GM12878 (cell line): Measurements from ENCODE around the gene RIN2. TPM values are rescaled to one million over a fixed set of nuclear protein-coding genes. Genes with fewer than 3 reads are reported as not detected.

Experiments
- ATAC-seq: fragments of 200-7000 bp; cut with Tn5 transposase; 3 replicates; pipeline ENCODE4 v1.9.1; 2020; ENCODE audit warnings: mild to moderate bottlenecking, moderate library complexity
- BruUV-seq: library from RNA; stranded (reverse); fragments of 400-500 nt; replicated peaks from 2 replicates; lab custom pipeline; 2021; lab: Mats Ljungman, UMichigan
- CTCF ChIA-PET: fragments of 300-600 bp; sonication (Branson Sonifier 250); formaldehyde crosslinking; extraction: SDS; loops from one replicate; lab custom pipeline; 2021; ENCODE audit warnings: inconsistent platforms; lab: Yijun Ruan, JAX
- POLR2A ChIA-PET: fragments of 350-600 bp; formaldehyde crosslinking; extraction: SDS; loops from one replicate; lab custom pipeline; 2021; ENCODE audit warnings: inconsistent platforms; lab: Charles Lee
- RAD21 ChIA-PET: fragments of 300-600 bp; sonication (Branson Sonifier 250); formaldehyde crosslinking; loops from one replicate; lab custom pipeline; 2023; ENCODE audit warnings: antibody characterized with exemption; ENCODE audit not compliant: unreplicated experiment; lab: Charles Lee
- SMC1A ChIA-PET: fragments of 300-600 bp; sonication (Branson Sonifier 250); formaldehyde crosslinking; loops from one replicate; lab custom pipeline; 2023; ENCODE audit not compliant: unreplicated experiment, uncharacterized antibody; lab: Charles Lee
- DNase-seq: peaks from one replicate; pipeline ENCODE4 v3.0.0-alpha.2; 2011; ENCODE audit warnings: low read depth, low spot score
- FAIRE-seq: peaks from 3 replicates; lab custom pipeline; 2011; peaks lifted over from hg19 to GRCh38; lab: Jason Lieb, UNC
- H2AFZ ChIP-seq: 2 replicates; pipeline ENCODE4 v1.6.0; 2011; ENCODE audit warnings: low read depth, low read length, control low read depth; ENCODE audit not compliant: control insufficient read depth
- H3K27ac ChIP-seq: 2 replicates; pipeline ENCODE4 v1.5.1; 2011; ENCODE audit warnings: control low read depth; ENCODE audit not compliant: control insufficient read depth, insufficient read depth
- H3K27me3 ChIP-seq, 2 experiments: replicated peaks in 1 of 2; 2 replicates each; pipeline versions ENCODE4 v1.6.0 to v1.6.1; 2011; ENCODE audit warnings: low read length in 1 of 2; ENCODE audit not compliant: control insufficient read depth in 2 of 2, insufficient read depth in 2 of 2
- H3K36me3 ChIP-seq, 2 experiments: 2 replicates each; pipeline ENCODE4 v1.5.1; 2011; ENCODE audit warnings: low read length in 1 of 2; ENCODE audit not compliant: control insufficient read depth in 2 of 2, insufficient read depth in 2 of 2
- H3K4me1 ChIP-seq: 2 replicates; pipeline ENCODE4 v1.6.1; 2011; ENCODE audit warnings: mild to moderate bottlenecking, low read length, moderate library complexity, mixed read lengths; ENCODE audit not compliant: control insufficient read depth, insufficient read depth
- H3K4me2 ChIP-seq: 2 replicates; pipeline ENCODE4 v1.6.0; 2011; ENCODE audit warnings: control low read depth; ENCODE audit not compliant: control insufficient read depth, insufficient read depth
- H3K4me3 ChIP-seq: fragments of 200-600 bp; sonication (generic); 2 replicates; pipeline ENCODE4 v1.5.1; 2016
- H3K79me2 ChIP-seq: 2 replicates; pipeline ENCODE4 v1.6.0; 2011; ENCODE audit warnings: low read length; ENCODE audit not compliant: control insufficient read depth, insufficient read depth
- H3K9ac ChIP-seq: 2 replicates; pipeline ENCODE4 v1.8.0; 2011; ENCODE audit warnings: low read length, control low read depth, mixed read lengths; ENCODE audit not compliant: control insufficient read depth, insufficient read depth
- H3K9me3 ChIP-seq: replicated peaks from 3 replicates; pipeline ENCODE4 v1.5.1; 2011; ENCODE audit warnings: mild to moderate bottlenecking, low read length; ENCODE audit not compliant: control insufficient read depth, insufficient read depth
- H4K20me1 ChIP-seq: 2 replicates; pipeline ENCODE4 v1.6.0; 2011; ENCODE audit not compliant: control insufficient read depth, insufficient read depth
- CREM ChIP-seq: IDR thresholded peaks from 2 replicates; pipeline ENCODE4 v1.6.1; 2014; ENCODE audit warnings: antibody characterized with exemption, low read depth
- CTCF ChIP-seq, 3 experiments: IDR thresholded peaks in 2 of 3; conservative IDR thresholded peaks in 1 of 3; 2 replicates each; pipeline ENCODE4 v1.5.1; 2011; ENCODE audit warnings: low read depth in 3 of 3, low read length in 3 of 3, mild to moderate bottlenecking in 3 of 3, control low read depth in 2 of 3, moderate library complexity in 2 of 3, inconsistent platforms in 1 of 3, mixed read lengths in 1 of 3; ENCODE audit not compliant: control insufficient read depth in 2 of 3, insufficient read depth in 1 of 3; ENCODE audit errors: extremely low read depth in 1 of 3
- EP300 ChIP-seq, 2 experiments: fragments of 150-350 bp in 1 of 2; IDR thresholded peaks; 2 replicates each; pipeline ENCODE4 v1.6.1; 2011 to 2012; ENCODE audit warnings: low read depth in 2 of 2, low read length in 2 of 2, borderline replicate concordance in 1 of 2, improper control_type of control experiment in 1 of 2, inconsistent platforms in 1 of 2; ENCODE audit not compliant: control insufficient read depth in 1 of 2
- IRF3 ChIP-seq: fragments of 450-650 bp; IDR thresholded peaks from 2 replicates; pipeline ENCODE4 v1.6.1; 2014; ENCODE audit warnings: mild to moderate bottlenecking
- MTA2 ChIP-seq: fragments of 450-650 bp; IDR thresholded peaks from 2 replicates; pipeline ENCODE4 v1.6.1; 2016; ENCODE audit warnings: low read depth, mild to moderate bottlenecking, moderate library complexity
- PAX5 ChIP-seq: IDR thresholded peaks from 2 replicates; pipeline ENCODE4 v1.6.1; 2011; ENCODE audit warnings: low read depth, low read length, borderline replicate concordance
- RCOR1 ChIP-seq: conservative IDR thresholded peaks from 2 replicates; pipeline ENCODE4 v1.6.1; 2012; ENCODE audit warnings: low read depth, low read length, improper control_type of control experiment
- SMAD1 ChIP-seq: fragments of 450-650 bp; IDR thresholded peaks from 2 replicates; pipeline ENCODE4 v1.6.1; 2018; ENCODE audit warnings: mild to moderate bottlenecking, low read depth; ENCODE audit not compliant: partially characterized antibody
- TCF3 ChIP-seq: IDR thresholded peaks from 2 replicates; pipeline ENCODE4 v1.6.1; 2012; ENCODE audit warnings: low read depth, mild to moderate bottlenecking, low read length, borderline replicate concordance; ENCODE audit not compliant: insufficient read depth
- WGBS: methylation state at CpG from one replicate; pipeline ENCODE4 v1.1.6; 2016; ENCODE audit warnings: low lambda C conversion rate; ENCODE audit not compliant: insufficient replicate concordance, insufficient coverage; ENCODE audit errors: missing lambda C conversion rate; 5-methylcytosine and 5-hydroxymethylcytosine counted together
- in situ Hi-C: fragments of 300-500 bp; cut with MboI; formaldehyde crosslinking; loops from 9 replicates; pipeline ENCODE4 v1.14.3; 2018; ENCODE audit warnings: mixed read lengths
- intact Hi-C: fragments of 100-400 bp; cut with micrococcal nuclease; formaldehyde crosslinking; loops from one replicate; pipeline ENCODE4 v1.14.2; 2022; ENCODE audit not compliant: unreplicated experiment
- polyA plus RNA-seq, 11 experiments: library from polyadenylated mRNA; depleted of rRNA in 4 of 11; unstranded in 6 of 11; stranded (reverse) in 5 of 11; fragments of >200 nt; fragmentation: Nextera tagmentation in 4 of 11; fragmentation: Illumina TruSeq in 1 of 11; extraction: Ambion mirVana in 4 of 11; extraction: Trizol in 1 of 11; gene quantifications; 1 replicate in 1 of 11; 2 replicates in 10 of 11; pipeline versions ENCODE4 v1.2.1 to v1.2.3, GENCODE V29; 2011 to 2016; ENCODE audit warnings: inconsistent platforms in 2 of 11, missing spikeins in 2 of 11, low read depth in 1 of 11
- total RNA-seq, 4 experiments: library from RNA; depleted of rRNA in 3 of 4; stranded (reverse); fragments of >200 nt in 3 of 4; fragmentation: Illumina TruSeq in 1 of 4; extraction: Trizol in 1 of 4; gene quantifications; 2 replicates each; pipeline versions ENCODE4 v1.2.1 to v1.2.3, GENCODE V29; 2013 to 2021

RIN2 gene
- total and polyA plus RNA-seq, 10 of the 15 experiments (the other 5 are each of a cell fraction or from before 2014, with no cell fraction given): 0.68 to 8.5 (median 4.5) TPM

GRCh38 chr20:19785983-19786285 lies 27.9 kb downstream of the RIN2 start:
- no peak for TF ChIP-seq CREM
- no peak for TF ChIP-seq RCOR1
- Histone ChIP-seq H3K27ac (no peak overlapping the region), H3K79me2 (no peaks in the 10 kb centered on the region), H2AFZ (no peak overlapping the region), H3K4me2 (no peak overlapping the region), H3K9me3 (no peaks in the 10 kb centered on the region; the same call in 2 of the 3 replicates), H3K9ac (no peak overlapping the region), H3K27me3 (no peaks in the 10 kb centered on the region; a peak in 1 of 4 replicates), H3K36me3 (no peaks in the 10 kb centered on the region), H4K20me1 (no peaks in the 10 kb centered on the region), H3K4me3 (no peak overlapping the region), H3K4me1 (peaks cover 2% of the 10 kb centered on the region; the same call in 1 of the 2 replicates)
- BruUV-seq: no TSS peak
- CTCF ChIA-PET: interaction anchor here (0.8 to 10.8 kb wide), 19 partner anchors 11 to 235 kb away, joined by 3 to 89 read pairs (median 6); no protein-coding TSS in a partner anchor
- in situ Hi-C loops (no loop called here), intact Hi-C loops (loop anchor here (1.0 to 10.0 kb wide), 5 partner anchors 36 to 217 kb away; no protein-coding TSS in a partner anchor)
- RAD21 ChIA-PET: interaction anchor here (0.6 to 3.8 kb wide), 10 partner anchors 16 to 211 kb away, joined by 3 to 27 read pairs (median 4); no protein-coding TSS in a partner anchor
- POLR2A ChIA-PET: interaction anchor here (1.2 kb wide), 3 partner anchors 30 to 208 kb away, joined by 3 read pairs; no protein-coding TSS in a partner anchor
- SMC1A ChIA-PET: interaction anchor here (0.6 to 4.7 kb wide), 20 partner anchors 11 to 224 kb away, joined by 3 to 50 read pairs (median 5); no protein-coding TSS in a partner anchor
- DNase-seq (no peak), ATAC-seq (no peak), FAIRE-seq (no peak)
- WGBS: 86% methylated on average over 1 of the region's 1 CpG

- BruUV-seq: no TSS peak
- Histone ChIP-seq H3K9me3 (no peaks in the 10 kb centered on the region; the same call in 2 of the 3 replicates), H3K27me3 (no peaks in the 10 kb centered on the region; a peak in 1 of 4 replicates), H4K20me1 (no peaks in the 10 kb centered on the region), H3K36me3 (no peaks in the 10 kb centered on the region), H3K9ac (no peak overlapping the region), H2AFZ (no peak overlapping the region), H3K4me1 (no peaks in the 10 kb centered on the region), H3K79me2 (no peaks in the 10 kb centered on the region), H3K4me3 (no peak overlapping the region), H3K27ac (no peak overlapping the region), H3K4me2 (no peak overlapping the region)
- POLR2A ChIA-PET: interaction anchor here (1.2 kb wide), 1 partner anchor 99 kb away, joined by 3 read pairs; no protein-coding TSS in a partner anchor
- WGBS: 63% methylated on average over 5 of the region's 5 CpGs
- DNase-seq: no peak
- CTCF ChIA-PET: interaction anchor here (1.1 to 10.8 kb wide), 11 partner anchors 11 to 234 kb away, joined by 3 to 89 read pairs (median 7); no protein-coding TSS in a partner anchor
- RAD21 ChIA-PET: interaction anchor here (0.9 to 3.1 kb wide), 6 partner anchors 30 to 211 kb away, joined by 3 to 27 read pairs (median 4); no protein-coding TSS in a partner anchor
- in situ Hi-C loops (no loop called here), intact Hi-C loops (loop anchor here (5.0 to 10.0 kb wide), 3 partner anchors 36 to 116 kb away; no protein-coding TSS in a partner anchor)
- SMC1A ChIA-PET: interaction anchor here (0.6 to 4.7 kb wide), 21 partner anchors 14 to 265 kb away, joined by 3 to 50 read pairs (median 4); partner anchors contain the start of genes CFAP61 and CRNKL1
- no peak for ATAC-seq
- no peak for FAIRE-seq
- TF ChIP-seq MTA2 (no peak), SMAD1 (no peak), EP300 (IDR thresholded peaks at IDR 0.05; ENCODE audit: borderline replicate concordance in 1 of 2, control insufficient read depth in 1 of 2, low read depth in 2 of 2, low read length in 2 of 2) (no peak), PAX5 (no peak), CTCF (IDR thresholded peaks at IDR 0.05 in 2 of 3, conservative IDR thresholded peaks at IDR 0.05 in 1 of 3; ENCODE audit: control insufficient read depth in 2 of 3, extremely low read depth in 1 of 3, insufficient read depth in 1 of 3, low read depth in 3 of 3, low read length in 3 of 3) (no peak), IRF3 (no peak), TCF3 (no peak)
Observed at GRCh38 chr20:19786311-19786710, 28.3 kb downstream of the RIN2 start.
